ENCODE results near the gene WDR48.
"Not testable (repeated sequence)": the region's sequence is repeated elsewhere in the genome, so short reads cannot be mapped to it uniquely, and the experiment has no call there.

The WDR48 gene

GRCh38 chr3:39022286-39022630 is 29.6 kb upstream of the WDR48 start:
- no peak overlapping the region for H3K4me3 ChIP-seq (ENCODE audit: insufficient read depth, low read depth, low read length)
- H3K36me3 ChIP-seq (ENCODE audit: control insufficient read depth, insufficient read depth, low read length) = no peaks in the 10 kb centered on the region
- H3K27ac ChIP-seq (ENCODE audit: insufficient read depth, low read depth, low read length, poor library complexity, severe bottlenecking) = no peak overlapping the region
- no peaks in the 10 kb centered on the region for H3K27me3 ChIP-seq (ENCODE audit: control insufficient read depth, insufficient read depth, low read length, poor library complexity, severe bottlenecking)
- no peaks in the 10 kb centered on the region for H3K4me1 ChIP-seq (ENCODE audit: control insufficient read depth, insufficient read depth, low read length)
- H3K9me3 ChIP-seq (ENCODE audit: control insufficient read depth, low read length) = no peaks in the 10 kb centered on the region

DNA sequence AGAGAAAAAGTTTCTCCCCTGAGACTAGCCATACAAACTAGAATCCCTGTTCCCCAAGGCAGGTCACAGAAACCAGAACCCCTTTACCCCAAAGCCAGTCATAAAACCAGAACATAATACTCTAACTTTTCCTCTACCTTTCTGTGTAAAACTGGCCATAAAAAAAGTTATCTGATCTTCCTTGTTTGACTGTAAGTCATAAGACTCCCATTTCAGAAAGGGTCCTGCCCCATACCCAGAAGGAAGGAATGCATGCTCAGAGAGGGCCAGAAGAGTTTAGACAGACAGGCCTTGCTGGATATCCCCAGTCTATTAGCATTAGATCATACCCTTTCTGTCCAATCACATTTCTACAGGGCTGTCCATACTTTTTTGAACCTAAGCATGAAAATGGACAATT is 27.3 kb upstream of the WDR48 start:
- no peaks in the 10 kb centered on the region for H3K36me3 ChIP-seq (ENCODE audit: control insufficient read depth, insufficient read depth, low read length)
- no peak overlapping the region for H3K4me3 ChIP-seq (ENCODE audit: insufficient read depth, low read depth, low read length)
- no peaks in the 10 kb centered on the region for H3K9me3 ChIP-seq (ENCODE audit: control insufficient read depth, low read length)
- H3K4me1 ChIP-seq (ENCODE audit: control insufficient read depth, insufficient read depth, low read length) = no peaks in the 10 kb centered on the region
- H3K27ac ChIP-seq (ENCODE audit: insufficient read depth, low read depth, low read length, poor library complexity, severe bottlenecking) = no peak overlapping the region
- H3K27me3 ChIP-seq (ENCODE audit: control insufficient read depth, insufficient read depth, low read length, poor library complexity, severe bottlenecking) = no peaks in the 10 kb centered on the region

DNA sequence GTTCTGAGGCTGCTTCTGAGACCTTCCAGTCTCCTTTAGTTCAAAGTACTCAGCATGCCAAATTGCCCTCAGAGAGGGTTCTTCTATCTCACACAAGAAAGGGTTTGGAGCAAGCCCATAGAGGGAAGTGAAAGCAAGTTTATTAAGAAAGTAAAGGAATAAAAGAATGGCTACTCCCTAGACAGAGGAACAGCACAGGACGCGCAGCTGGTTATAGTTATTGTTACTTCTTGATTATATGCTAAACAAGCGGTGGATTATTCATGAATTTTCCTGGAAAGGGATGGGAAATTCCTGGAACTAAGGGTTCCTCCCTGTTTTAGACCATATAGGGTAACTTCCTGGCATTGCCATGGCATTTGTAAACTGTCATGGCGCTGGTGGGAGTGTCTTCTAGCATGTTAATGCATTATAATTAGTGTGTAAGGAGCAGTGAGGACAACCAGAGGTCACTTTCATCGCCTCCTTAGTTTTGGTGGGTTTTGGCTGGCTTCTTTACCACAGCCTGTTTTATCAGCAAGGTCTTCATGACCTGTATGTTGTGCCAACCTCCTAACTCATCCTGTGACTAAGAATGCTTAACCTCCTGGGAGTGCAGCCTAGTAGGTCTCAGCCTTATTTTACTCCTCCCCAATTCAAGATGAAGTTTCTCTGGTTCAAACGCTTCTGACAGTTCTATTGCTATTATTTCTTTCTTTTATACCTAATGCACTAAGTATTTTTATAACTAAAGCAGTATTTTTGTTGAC is 26.4 kb upstream of the WDR48 start:
- Histone ChIP-seq H3K36me3 (ENCODE audit: control insufficient read depth, insufficient read depth, low read length) (no peaks in the 10 kb centered on the region), H3K27me3 (ENCODE audit: control insufficient read depth, insufficient read depth, low read length, poor library complexity, severe bottlenecking) (no peaks in the 10 kb centered on the region), H3K4me1 (ENCODE audit: control insufficient read depth, insufficient read depth, low read length) (no peaks in the 10 kb centered on the region), H3K27ac (ENCODE audit: insufficient read depth, low read depth, low read length, poor library complexity, severe bottlenecking) (no peak overlapping the region), H3K9me3 (ENCODE audit: control insufficient read depth, low read length) (no peaks in the 10 kb centered on the region), H3K4me3 (ENCODE audit: insufficient read depth, low read depth, low read length) (no peak overlapping the region)
- 92 to 96% methylated on average over 5 to 6 of the region's 6 CpGs for WGBS, 2 experiments

DNA sequence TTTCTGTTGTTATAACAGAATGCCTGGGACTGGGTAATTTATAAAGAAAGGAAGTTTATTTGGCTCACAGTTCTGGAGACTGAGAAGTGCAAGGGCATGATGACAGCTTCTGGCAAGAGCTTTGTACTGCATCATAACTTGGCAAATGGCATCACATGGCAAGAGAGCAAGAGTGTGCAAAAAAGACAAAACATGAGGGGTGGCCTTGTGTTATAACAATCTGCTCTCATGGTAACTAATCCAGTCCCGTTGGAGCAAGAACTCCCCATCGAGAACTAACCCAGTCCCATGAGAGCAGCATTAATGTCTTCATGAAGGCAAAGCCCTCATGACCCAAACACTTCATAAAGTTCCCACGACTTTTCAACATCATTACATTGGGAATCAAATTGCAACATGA is 23.3 kb upstream of the WDR48 start:
- no peaks in the 10 kb centered on the region for H3K9me3 ChIP-seq (ENCODE audit: control insufficient read depth, low read length)
- no peaks in the 10 kb centered on the region for H3K4me1 ChIP-seq (ENCODE audit: control insufficient read depth, insufficient read depth, low read length)
- no peak overlapping the region for H3K4me3 ChIP-seq (ENCODE audit: insufficient read depth, low read depth, low read length)
- H3K27ac ChIP-seq (ENCODE audit: insufficient read depth, low read depth, low read length, poor library complexity, severe bottlenecking) = no peak overlapping the region
- no peaks in the 10 kb centered on the region for H3K27me3 ChIP-seq (ENCODE audit: control insufficient read depth, insufficient read depth, low read length, poor library complexity, severe bottlenecking)
- WGBS, 2 experiments = 88 to 90% methylated on average over 3 of the region's 3 CpGs
- H3K36me3 ChIP-seq (ENCODE audit: control insufficient read depth, insufficient read depth, low read length) = no peaks in the 10 kb centered on the region

- Histone ChIP-seq H3K27me3 (ENCODE audit: control insufficient read depth, insufficient read depth, low read length, poor library complexity, severe bottlenecking) (no peaks in the 10 kb centered on the region), H3K4me1 (ENCODE audit: control insufficient read depth, insufficient read depth, low read length) (no peaks in the 10 kb centered on the region), H3K36me3 (ENCODE audit: control insufficient read depth, insufficient read depth, low read length) (no peaks in the 10 kb centered on the region), H3K27ac (ENCODE audit: insufficient read depth, low read depth, low read length, poor library complexity, severe bottlenecking) (no peak overlapping the region), H3K9me3 (ENCODE audit: control insufficient read depth, low read length) (no peaks in the 10 kb centered on the region), H3K4me3 (ENCODE audit: insufficient read depth, low read depth, low read length) (no peak overlapping the region)
- WGBS, 2 experiments = 88 to 100% methylated on average over 1 of the region's 1 CpG
Observed at GRCh38 chr3:39029556-39029955, 22.3 kb upstream of the WDR48 start.

DNA sequence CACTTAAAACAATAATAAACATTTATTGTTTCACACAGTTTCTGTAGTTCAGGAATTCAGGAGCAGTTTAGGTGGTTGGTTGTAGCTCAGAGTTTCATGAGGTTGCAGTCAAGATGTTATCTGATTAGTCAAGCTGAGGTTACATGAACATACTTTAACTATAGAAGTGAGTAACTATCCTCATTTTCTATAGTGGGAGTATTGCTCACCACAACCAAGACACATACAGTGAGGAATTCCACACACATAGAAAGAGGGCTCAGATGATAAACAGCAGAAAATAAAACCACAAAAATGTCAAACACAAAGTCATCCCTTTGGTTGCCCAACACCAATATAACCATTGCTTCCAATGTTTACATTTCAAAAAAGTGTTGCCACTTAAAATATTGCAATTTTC is 13.7 kb upstream of the WDR48 start:
- no peaks in the 10 kb centered on the region for H3K9me3 ChIP-seq (ENCODE audit: control insufficient read depth, low read length)
- H3K4me1 ChIP-seq (ENCODE audit: control insufficient read depth, insufficient read depth, low read length) = no peaks in the 10 kb centered on the region
- H3K4me3 ChIP-seq (ENCODE audit: insufficient read depth, low read depth, low read length) = no peak overlapping the region
- H3K27ac ChIP-seq (ENCODE audit: insufficient read depth, low read depth, low read length, poor library complexity, severe bottlenecking) = no peak overlapping the region
- no peaks in the 10 kb centered on the region for H3K27me3 ChIP-seq (ENCODE audit: control insufficient read depth, insufficient read depth, low read length, poor library complexity, severe bottlenecking)
- H3K36me3 ChIP-seq (ENCODE audit: control insufficient read depth, insufficient read depth, low read length) = no peaks in the 10 kb centered on the region

DNA sequence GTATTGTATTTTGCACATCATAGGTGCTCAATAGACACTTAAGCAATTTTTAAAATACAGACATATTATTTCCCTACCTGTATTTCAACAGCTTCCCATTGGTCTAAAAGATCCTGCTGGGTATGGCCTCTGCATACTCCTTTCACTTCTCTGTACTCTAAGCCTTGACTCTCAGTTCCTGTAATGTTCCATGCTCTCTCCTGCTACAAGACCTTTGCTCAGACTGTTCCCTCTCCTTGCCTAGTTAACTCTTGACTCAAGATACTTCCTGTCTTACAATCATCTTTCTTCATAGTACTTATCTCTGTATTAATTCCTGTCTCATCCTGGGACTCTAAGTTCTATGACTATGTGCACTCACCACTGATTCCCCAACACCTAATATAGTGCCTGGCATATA is 1.8 kb upstream of the WDR48 start:
- no peaks in the 10 kb centered on the region for H3K9me3 ChIP-seq (ENCODE audit: control insufficient read depth, low read length)
- no peak overlapping the region for H3K27ac ChIP-seq (ENCODE audit: insufficient read depth, low read depth, low read length, poor library complexity, severe bottlenecking)
- H3K27me3 ChIP-seq (ENCODE audit: control insufficient read depth, insufficient read depth, low read length, poor library complexity, severe bottlenecking) = no peaks in the 10 kb centered on the region
- no peak overlapping the region for H3K4me3 ChIP-seq (ENCODE audit: insufficient read depth, low read depth, low read length)
- H3K36me3 ChIP-seq (ENCODE audit: control insufficient read depth, insufficient read depth, low read length) = no peaks in the 10 kb centered on the region
- H3K4me1 ChIP-seq (ENCODE audit: control insufficient read depth, insufficient read depth, low read length) = peaks cover 6% of the 10 kb centered on the region

DNA sequence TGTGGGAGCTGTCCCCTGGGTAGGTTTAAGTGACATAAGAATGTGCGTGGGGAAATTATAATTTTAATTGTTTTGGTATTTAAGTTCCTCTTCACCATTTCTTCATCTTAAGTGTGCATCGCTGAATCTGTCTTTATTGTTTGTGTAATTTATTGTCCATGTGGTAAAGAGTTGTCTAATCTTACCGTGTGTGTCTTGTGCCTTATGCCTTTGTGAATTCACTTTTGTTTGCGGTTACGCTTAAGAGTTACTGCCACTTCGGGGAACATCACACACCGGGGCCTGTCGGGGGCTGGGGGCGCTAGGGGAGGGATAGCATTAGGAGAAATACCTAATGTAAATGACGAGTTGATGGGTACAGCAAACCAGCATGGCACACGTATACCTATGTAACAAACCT is 767 bp downstream of the WDR48 start:
- Histone ChIP-seq H3K36me3 (ENCODE audit: control insufficient read depth, insufficient read depth, low read length) (no peaks in the 10 kb centered on the region), H3K9me3 (ENCODE audit: control insufficient read depth, low read length) (no peaks in the 10 kb centered on the region), H3K4me3 (ENCODE audit: insufficient read depth, low read depth, low read length) (peak overlapping the region; percentile 62), H3K4me1 (ENCODE audit: control insufficient read depth, insufficient read depth, low read length) (peaks cover 6% of the 10 kb centered on the region), H3K27ac (ENCODE audit: insufficient read depth, low read depth, low read length, poor library complexity, severe bottlenecking) (peak overlapping the region; percentile 93), H3K27me3 (ENCODE audit: control insufficient read depth, insufficient read depth, low read length, poor library complexity, severe bottlenecking) (no peaks in the 10 kb centered on the region)
- WGBS, 2 experiments = 4 to 7% methylated on average over 8 to 10 of the region's 11 CpGs

- WGBS, 2 experiments = 91 to 93% methylated on average over 2 of the region's 2 CpGs
- Histone ChIP-seq H3K27me3 (ENCODE audit: control insufficient read depth, insufficient read depth, low read length, poor library complexity, severe bottlenecking) (no peaks in the 10 kb centered on the region), H3K36me3 (ENCODE audit: control insufficient read depth, insufficient read depth, low read length) (no peaks in the 10 kb centered on the region), H3K27ac (ENCODE audit: insufficient read depth, low read depth, low read length, poor library complexity, severe bottlenecking) (no peak overlapping the region), H3K4me3 (ENCODE audit: insufficient read depth, low read depth, low read length) (no peak overlapping the region), H3K9me3 (ENCODE audit: control insufficient read depth, low read length) (no peaks in the 10 kb centered on the region), H3K4me1 (ENCODE audit: control insufficient read depth, insufficient read depth, low read length) (peaks cover 6% of the 10 kb centered on the region)
Observed at GRCh38 chr3:39053696-39054095, 1.9 kb downstream of the WDR48 start.

DNA sequence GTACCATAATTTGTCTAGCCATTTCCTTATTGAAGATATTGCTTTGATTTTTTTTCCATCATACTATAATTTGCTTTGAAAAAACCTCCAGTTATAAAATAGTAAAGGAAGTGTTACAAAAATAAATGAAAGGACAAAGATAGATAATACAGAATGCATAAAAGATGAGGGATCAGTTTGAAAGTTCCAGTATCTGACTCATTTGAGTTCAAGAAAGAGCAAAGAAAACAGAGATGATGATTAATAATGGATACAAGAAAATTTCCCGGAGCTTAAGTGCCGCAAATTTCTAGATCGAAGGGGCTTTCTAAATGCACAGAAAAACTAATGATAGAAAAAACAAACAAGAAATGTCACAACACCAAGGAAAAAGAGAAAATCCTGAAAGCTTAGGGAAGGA is 4.3 kb downstream of the WDR48 start:
- Histone ChIP-seq H3K27me3 (ENCODE audit: control insufficient read depth, insufficient read depth, low read length, poor library complexity, severe bottlenecking) (no peaks in the 10 kb centered on the region), H3K4me3 (ENCODE audit: insufficient read depth, low read depth, low read length) (no peak overlapping the region), H3K36me3 (ENCODE audit: control insufficient read depth, insufficient read depth, low read length) (no peaks in the 10 kb centered on the region), H3K9me3 (ENCODE audit: control insufficient read depth, low read length) (no peaks in the 10 kb centered on the region), H3K27ac (ENCODE audit: insufficient read depth, low read depth, low read length, poor library complexity, severe bottlenecking) (no peak overlapping the region), H3K4me1 (ENCODE audit: control insufficient read depth, insufficient read depth, low read length) (peaks cover 6% of the 10 kb centered on the region)
- WGBS, 2 experiments = 92 to 100% methylated on average over 3 of the region's 3 CpGs

DNA sequence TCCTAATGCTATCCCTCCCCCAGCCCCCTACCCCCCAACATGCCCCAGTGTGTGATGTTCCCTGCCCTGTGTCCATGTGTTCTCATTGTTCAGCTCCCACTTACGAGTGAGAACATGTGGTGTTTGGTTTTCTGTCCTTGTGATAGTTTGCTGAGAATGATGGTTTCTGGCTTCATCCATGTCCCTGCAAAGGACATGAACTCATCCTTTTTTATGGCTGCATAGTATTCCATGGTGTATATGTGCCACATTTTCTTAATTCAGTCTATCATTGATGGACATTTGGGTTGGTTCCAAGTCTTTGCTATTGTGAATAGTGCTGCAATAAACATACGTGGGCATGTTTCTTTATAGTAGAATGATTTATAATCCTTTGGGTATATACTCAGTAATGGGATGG is 9.4 kb downstream of the WDR48 start:
- not testable (repeated sequence) for H3K27ac ChIP-seq (ENCODE audit: insufficient read depth, low read depth, low read length, poor library complexity, severe bottlenecking); H3K27me3 ChIP-seq (ENCODE audit: control insufficient read depth, insufficient read depth, low read length, poor library complexity, severe bottlenecking); H3K4me1 ChIP-seq (ENCODE audit: control insufficient read depth, insufficient read depth, low read length); H3K9me3 ChIP-seq (ENCODE audit: control insufficient read depth, low read length); H3K36me3 ChIP-seq (ENCODE audit: control insufficient read depth, insufficient read depth, low read length); H3K4me3 ChIP-seq (ENCODE audit: insufficient read depth, low read depth, low read length)
- 92 to 100% methylated on average over 1 of the region's 2 CpGs for WGBS, 2 experiments
